Activated T-cell treated with anti-CD3 and anti-CD28 coated beads, Interleukin-2, amount 50 U/mL, for 24 hours (primary cell): Measurements from ENCODE around the gene FBXO24.

Experiments
- DNase-seq: peaks from one replicate; pipeline ENCODE4 v3.0.0-alpha.2; 2020
- H3K27ac Mint-ChIP-seq: 2 replicates; pipeline ENCODE4 v1.8.0; 2020; ENCODE audit warnings: mild to moderate bottlenecking, mixed read lengths
- H3K27me3 Mint-ChIP-seq: 2 replicates; pipeline ENCODE4 v1.8.0; 2020; ENCODE audit warnings: mixed read lengths
- H3K36me3 Mint-ChIP-seq: 2 replicates; pipeline ENCODE4 v1.8.0; 2020; ENCODE audit warnings: low read depth, mixed read lengths
- H3K4me1 Mint-ChIP-seq: 2 replicates; pipeline ENCODE4 v1.8.0; 2020; ENCODE audit warnings: low read depth, mixed read lengths
- H3K4me3 Mint-ChIP-seq: 2 replicates; pipeline ENCODE4 v1.8.0; 2020; ENCODE audit warnings: mild to moderate bottlenecking, moderate library complexity, mixed read lengths
- H3K9me3 Mint-ChIP-seq: 2 replicates; pipeline ENCODE4 v1.8.0; 2020; ENCODE audit warnings: mixed read lengths

FBXO24 gene

GRCh38 chr7:100604976-100605911 lies 19.1 kb downstream of the FBXO24 start:
- DNase-seq = peak; percentile 61
- Mint-ChIP-seq H3K27ac (peak overlapping the region; percentile 47), H3K9me3 (no peaks in the 10 kb centered on the region)

GRCh38 chr7:100606313-100606712 lies 20.2 kb downstream of the FBXO24 start:
- Mint-ChIP-seq H3K36me3 (no peaks in the 10 kb centered on the region), H3K27ac (no peak overlapping the region), H3K4me1 (peaks cover 25% of the 10 kb centered on the region), H3K9me3 (no peaks in the 10 kb centered on the region), H3K4me3 (no peak overlapping the region), H3K27me3 (no peaks in the 10 kb centered on the region)
- no peak for DNase-seq

More at GRCh38 chr7:100604976-100605911, 19.1 kb downstream of the FBXO24 start:
- no peaks in the 10 kb centered on the region for H3K36me3 Mint-ChIP-seq
- no peaks in the 10 kb centered on the region for H3K27me3 Mint-ChIP-seq
- peaks cover 22% of the 10 kb centered on the region for H3K4me1 Mint-ChIP-seq
- peak overlapping the region; percentile 76 for H3K4me3 Mint-ChIP-seq

- Mint-ChIP-seq H3K36me3 (peaks cover 1% of the 10 kb centered on the region), H3K4me3 (no peak overlapping the region), H3K4me1 (peaks cover 27% of the 10 kb centered on the region), H3K9me3 (no peaks in the 10 kb centered on the region), H3K27me3 (no peaks in the 10 kb centered on the region), H3K27ac (no peak overlapping the region)
- DNase-seq = no peak
Observed at GRCh38 chr7:100607111-100607510, 21.0 kb downstream of the FBXO24 start.

GRCh38 chr7:100609958-100610357 lies 23.8 kb downstream of the FBXO24 start:
- no peak overlapping the region for H3K4me3 Mint-ChIP-seq
- H3K36me3 Mint-ChIP-seq = peaks cover 2% of the 10 kb centered on the region
- H3K4me1 Mint-ChIP-seq = peaks cover 32% of the 10 kb centered on the region
- no peaks in the 10 kb centered on the region for H3K9me3 Mint-ChIP-seq
- no peak overlapping the region for H3K27ac Mint-ChIP-seq
- no peaks in the 10 kb centered on the region for H3K27me3 Mint-ChIP-seq
- no peak for DNase-seq

GRCh38 chr7:100611983-100612729 lies 26.0 kb downstream of the FBXO24 start, which contains the start of gene MOSPD3:
Gene MOSPD3, plus strand, starts transcription at chr7:100612540. Its CDS starts 252 bp downstream, at chr7:100612792.
- Mint-ChIP-seq H3K4me1 (peaks cover 22% of the 10 kb centered on the region), H3K4me3 (peak within 1 kb of the TSS; percentile 97), H3K27ac (peak within 1 kb of the TSS; percentile 100), H3K9me3 (no peaks in the 10 kb centered on the region), H3K27me3 (no peaks in the 10 kb centered on the region), H3K36me3 (peaks cover 2% of the 10 kb centered on the region)
- DNase-seq = peak; percentile 99

DNA sequence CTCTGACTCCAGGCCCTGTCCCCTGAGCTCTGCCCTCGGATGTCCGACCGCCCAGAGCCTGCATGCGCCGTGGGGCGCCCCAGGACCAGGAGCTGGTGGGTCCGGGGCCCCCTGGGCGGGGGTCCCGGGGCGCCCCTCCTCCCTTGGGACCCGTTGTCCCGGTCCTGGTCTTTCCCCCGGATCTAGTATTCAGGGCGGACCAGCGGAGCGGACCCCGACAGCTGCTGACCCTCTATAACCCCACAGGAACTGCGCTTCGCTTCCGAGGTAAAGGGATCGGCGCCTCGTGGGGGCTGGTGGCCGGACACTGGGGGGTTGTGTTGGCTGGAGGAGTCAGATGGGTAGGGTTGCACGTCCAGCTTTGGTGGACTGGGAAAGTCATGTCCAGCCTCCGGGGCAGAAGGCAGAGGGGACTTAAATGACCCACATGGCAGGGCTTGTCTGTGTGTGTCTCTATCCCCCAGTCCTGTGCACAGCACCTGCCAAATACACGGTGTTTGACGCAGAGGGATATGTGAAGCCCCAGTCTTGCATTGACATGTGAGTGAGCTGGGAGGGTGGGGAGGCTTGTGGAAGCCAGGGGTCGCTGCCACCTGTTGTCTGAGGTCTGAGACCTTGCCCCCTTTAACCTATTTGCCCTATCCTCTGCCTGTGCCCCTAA lies 26.7 kb downstream of the FBXO24 start:
- Mint-ChIP-seq H3K9me3 (no peaks in the 10 kb centered on the region), H3K27me3 (no peaks in the 10 kb centered on the region), H3K4me1 (peaks cover 22% of the 10 kb centered on the region), H3K4me3 (peak overlapping the region; percentile 97), H3K36me3 (peaks cover 2% of the 10 kb centered on the region), H3K27ac (no peak overlapping the region)
- DNase-seq = peak; percentile 45

- no peak overlapping the region for H3K27ac Mint-ChIP-seq
- H3K36me3 Mint-ChIP-seq = peaks cover 2% of the 10 kb centered on the region
- H3K4me1 Mint-ChIP-seq = peaks cover 22% of the 10 kb centered on the region
- DNase-seq = no peak
- peak overlapping the region; percentile 97 for H3K4me3 Mint-ChIP-seq
- H3K9me3 Mint-ChIP-seq = no peaks in the 10 kb centered on the region
- H3K27me3 Mint-ChIP-seq = no peaks in the 10 kb centered on the region
Observed at GRCh38 chr7:100613412-100614175, 27.5 kb downstream of the FBXO24 start.

DNA sequence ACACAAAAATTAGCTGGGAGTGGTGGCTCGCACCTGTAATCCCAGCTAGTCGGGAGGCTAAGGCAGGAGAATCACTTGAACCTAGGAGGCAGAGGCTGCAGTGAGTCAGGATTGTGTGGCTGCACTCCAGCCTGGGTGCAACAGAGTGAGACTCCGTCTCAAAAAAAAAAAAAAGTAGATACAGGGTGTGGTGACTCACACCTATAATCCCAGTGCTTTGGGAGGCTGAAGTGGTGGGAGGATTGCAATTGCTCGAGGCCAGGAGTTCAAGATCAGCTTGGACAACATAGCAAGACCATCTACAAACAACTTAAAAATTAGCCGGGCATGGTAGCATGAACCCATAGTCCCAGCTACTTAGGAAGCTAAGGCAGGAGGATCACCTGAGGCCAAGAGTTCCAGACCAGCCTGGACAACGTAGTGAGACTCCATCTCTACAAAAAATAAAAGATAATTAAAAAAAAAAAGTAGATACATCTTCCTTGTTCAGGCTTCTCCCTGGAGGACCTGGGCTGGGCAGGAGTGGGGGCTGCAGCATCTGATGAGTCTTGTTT lies 28.3 kb downstream of the FBXO24 start:
- no peak overlapping the region for H3K4me3 Mint-ChIP-seq
- H3K27me3 Mint-ChIP-seq = no peaks in the 10 kb centered on the region
- H3K27ac Mint-ChIP-seq = no peak overlapping the region
- H3K4me1 Mint-ChIP-seq = peaks cover 22% of the 10 kb centered on the region
- peaks cover 2% of the 10 kb centered on the region for H3K36me3 Mint-ChIP-seq
- DNase-seq = no peak
- no peaks in the 10 kb centered on the region for H3K9me3 Mint-ChIP-seq

DNA sequence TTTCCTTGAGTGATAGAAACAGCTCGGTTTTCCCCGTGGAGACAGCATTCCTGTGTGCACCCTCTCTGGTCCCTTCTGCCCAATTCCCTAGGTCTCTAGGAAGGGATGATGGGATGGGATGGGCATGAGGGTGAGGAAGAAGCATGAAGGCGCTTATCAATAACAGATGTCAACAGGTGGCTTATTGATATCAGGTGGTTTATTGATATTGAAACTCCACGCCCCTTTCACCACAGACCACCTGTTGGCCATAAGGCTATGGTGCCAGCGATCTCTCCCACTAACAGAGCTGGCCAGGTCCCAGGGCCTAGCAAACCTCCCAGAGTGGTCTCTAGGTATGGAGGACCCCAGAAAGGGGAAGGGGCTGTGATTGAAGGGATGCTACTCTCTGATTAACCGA lies 34.1 kb downstream of the FBXO24 start:
- no peak for DNase-seq
- H3K36me3 Mint-ChIP-seq = no peaks in the 10 kb centered on the region
- H3K4me3 Mint-ChIP-seq = no peak overlapping the region
- H3K9me3 Mint-ChIP-seq = no peaks in the 10 kb centered on the region
- no peaks in the 10 kb centered on the region for H3K4me1 Mint-ChIP-seq
- H3K27me3 Mint-ChIP-seq = no peaks in the 10 kb centered on the region
- H3K27ac Mint-ChIP-seq = no peak overlapping the region

- Mint-ChIP-seq H3K36me3 (no peaks in the 10 kb centered on the region), H3K27me3 (no peaks in the 10 kb centered on the region), H3K9me3 (no peaks in the 10 kb centered on the region), H3K27ac (no peak overlapping the region), H3K4me1 (peaks cover 2% of the 10 kb centered on the region), H3K4me3 (no peak overlapping the region)
- DNase-seq = no peak
Observed at GRCh38 chr7:100620804-100621203, 34.7 kb downstream of the FBXO24 start.

- Mint-ChIP-seq H3K4me3 (no peak overlapping the region), H3K9me3 (no peaks in the 10 kb centered on the region), H3K27ac (no peak overlapping the region), H3K27me3 (no peaks in the 10 kb centered on the region), H3K4me1 (peaks cover 9% of the 10 kb centered on the region), H3K36me3 (no peaks in the 10 kb centered on the region)
- DNase-seq = no peak
Observed at GRCh38 chr7:100621554-100621953, 35.4 kb downstream of the FBXO24 start.

DNA sequence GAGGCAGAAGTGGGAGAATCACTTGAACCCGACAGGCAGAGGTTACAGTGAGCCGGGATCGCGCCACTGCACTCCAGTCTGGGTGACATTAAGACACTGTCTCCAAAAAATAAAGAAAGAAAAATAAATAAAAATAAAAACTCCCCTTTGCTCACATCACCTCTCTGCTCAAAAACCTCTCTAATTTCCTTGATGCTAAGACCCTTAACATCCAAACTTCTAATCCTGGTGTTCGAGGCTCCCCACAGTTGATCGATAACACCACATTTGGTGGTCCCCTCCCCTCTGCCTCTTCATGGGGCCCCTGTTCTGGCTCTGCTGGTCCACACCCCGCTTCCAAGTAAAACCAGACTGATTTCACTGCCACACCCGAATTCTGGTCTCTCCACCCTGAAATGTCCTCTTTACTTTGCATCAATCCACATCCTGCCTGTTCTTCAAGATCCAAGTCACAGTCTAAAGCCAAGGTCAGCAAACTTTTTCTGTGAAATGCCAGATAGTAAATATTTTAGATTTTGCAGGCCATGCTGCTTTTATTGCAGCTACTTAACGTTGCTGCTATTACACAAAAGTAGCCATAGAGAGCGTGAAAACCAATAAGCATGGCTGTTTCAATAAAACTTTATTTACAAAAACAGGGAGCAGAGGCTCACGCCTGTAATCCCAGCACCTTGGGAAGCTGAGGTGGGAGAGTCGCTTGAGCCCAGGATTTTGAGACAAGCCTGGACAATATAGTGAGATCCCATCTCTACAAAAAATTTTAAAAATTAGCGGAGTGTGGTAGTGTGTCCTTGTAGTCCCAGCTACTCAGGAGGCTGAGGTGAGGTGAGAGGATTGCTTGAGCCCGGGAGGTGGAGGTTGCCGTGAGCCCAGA lies 38.1 kb downstream of the FBXO24 start:
- Mint-ChIP-seq H3K27ac (no peak overlapping the region), H3K4me1 (peaks cover 21% of the 10 kb centered on the region), H3K4me3 (no peak overlapping the region), H3K36me3 (peaks cover 6% of the 10 kb centered on the region), H3K9me3 (no peaks in the 10 kb centered on the region), H3K27me3 (no peaks in the 10 kb centered on the region)
- no peak for DNase-seq

DNA sequence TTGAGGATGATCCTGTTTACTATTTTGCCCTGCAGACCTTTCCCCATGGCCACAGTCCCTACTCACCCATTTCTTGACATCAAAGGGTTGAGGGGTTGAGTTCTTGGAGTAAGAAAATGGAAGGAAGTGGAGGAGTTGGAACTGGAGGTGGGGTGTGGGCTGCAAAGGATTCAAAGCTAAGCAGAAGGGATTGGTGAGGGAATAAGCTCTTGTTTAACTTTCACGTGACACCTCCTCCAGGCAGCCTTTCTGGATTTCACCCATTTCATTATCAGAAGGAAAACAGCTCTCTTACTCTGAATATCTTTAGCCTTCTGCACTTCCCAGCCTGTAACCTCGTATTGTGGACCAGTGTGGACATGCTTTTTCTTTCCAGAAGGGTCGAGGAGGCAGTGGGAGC lies 39.9 kb downstream of the FBXO24 start:
- DNase-seq = no peak
- Mint-ChIP-seq H3K4me3 (peak overlapping the region; percentile 76), H3K9me3 (no peaks in the 10 kb centered on the region), H3K27ac (peak overlapping the region; percentile 44), H3K27me3 (no peaks in the 10 kb centered on the region), H3K4me1 (peaks cover 27% of the 10 kb centered on the region), H3K36me3 (peaks cover 10% of the 10 kb centered on the region)
